Stimulated activated CD8-positive, alpha-beta memory T cell treated with anti-CD3 and anti-CD28 coated beads, Interleukin-7, amount 100 ng/mL, for 1 hour (primary cell): ENCODE measurements around the gene CEP128.

ENCODE experiments used
- DNase-seq, 2 donors: peaks; one replicate each; pipeline ENCODE4 v3.0.0-alpha.2; 2020; ENCODE audit warnings: low read depth in 2 of 2

Gene CEP128

DNA sequence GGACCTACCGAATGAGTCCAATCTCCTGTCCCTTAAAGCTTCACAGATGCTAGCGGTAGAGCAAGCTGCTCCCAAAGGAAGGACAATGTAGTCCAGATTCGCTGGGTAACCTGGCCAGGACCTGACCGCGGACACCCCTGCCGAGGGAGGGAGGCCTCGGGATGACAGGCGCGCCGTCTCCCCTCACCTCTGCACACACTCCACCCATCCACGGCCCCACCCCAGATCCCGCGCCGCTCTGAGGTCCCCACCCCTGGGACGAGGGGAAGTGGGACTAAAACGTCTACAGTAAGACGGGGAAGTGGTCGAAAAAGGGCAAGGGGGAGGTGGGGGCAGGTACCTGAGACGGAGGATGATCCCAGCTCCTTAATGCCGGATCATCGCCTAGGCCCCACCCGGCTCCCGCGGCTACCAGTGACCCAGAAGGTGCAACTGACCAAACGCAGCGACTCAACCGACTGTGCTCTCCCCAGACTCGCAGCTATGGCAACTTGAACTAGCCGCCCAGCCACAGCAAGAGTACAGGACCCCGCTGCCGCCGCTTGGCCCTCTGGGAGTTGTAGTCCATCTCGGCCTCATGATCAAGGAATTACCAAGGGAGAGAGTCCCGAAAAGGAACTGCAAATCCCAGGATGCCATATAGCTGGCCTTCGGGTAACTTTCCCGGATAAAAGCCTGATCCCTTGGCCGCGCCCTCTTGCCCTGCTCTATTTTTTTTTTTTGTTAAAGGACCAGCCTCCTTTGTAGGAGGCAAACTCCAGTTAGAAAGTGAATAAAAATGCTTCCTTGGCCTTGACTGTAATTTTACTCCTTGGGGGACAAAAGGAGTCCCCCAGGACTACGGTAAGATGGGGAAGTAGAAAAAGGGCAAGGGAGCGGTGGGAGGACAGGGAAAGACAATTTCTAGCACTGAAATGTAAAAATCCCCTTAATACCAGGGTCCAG lies at the start of gene CEP128:
Gene CEP128, minus strand, starts transcription at position 498 of the 945 bp plus-strand sequence.
- peak; percentile 59 to 66 for DNase-seq

DNA sequence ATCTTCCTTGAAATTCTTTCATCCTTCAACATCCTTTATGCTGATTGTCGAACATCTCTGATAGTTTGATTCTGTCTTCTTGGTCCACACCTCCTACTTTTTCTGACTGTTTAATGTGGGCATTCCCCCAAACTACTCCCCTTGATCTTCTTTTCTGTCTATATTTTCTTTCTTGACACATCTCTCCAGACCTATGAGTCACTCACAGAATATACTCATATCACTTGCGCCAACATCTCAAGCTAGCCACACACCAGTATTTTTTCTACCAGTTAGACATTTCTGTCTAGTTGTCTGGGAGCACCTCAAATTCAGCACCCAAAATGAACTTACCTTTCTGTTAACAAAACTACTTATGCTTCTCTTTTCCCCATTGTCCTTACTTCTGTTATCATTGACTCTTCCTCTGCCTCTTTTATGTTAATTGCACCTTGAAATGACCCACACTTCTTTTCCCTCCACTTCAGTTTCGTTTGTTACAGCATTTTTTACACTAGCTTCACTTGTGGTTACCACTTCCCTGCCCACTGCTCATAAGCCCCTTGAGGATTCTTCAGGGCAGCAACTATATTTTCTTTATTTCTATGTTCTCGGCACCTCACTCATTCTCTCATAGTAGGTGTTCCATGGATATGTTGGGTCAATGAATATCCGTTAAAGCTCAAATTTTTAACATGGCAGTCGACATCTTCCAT lies 47.3 kb upstream of the CEP128 start:
- no peak for DNase-seq

DNA sequence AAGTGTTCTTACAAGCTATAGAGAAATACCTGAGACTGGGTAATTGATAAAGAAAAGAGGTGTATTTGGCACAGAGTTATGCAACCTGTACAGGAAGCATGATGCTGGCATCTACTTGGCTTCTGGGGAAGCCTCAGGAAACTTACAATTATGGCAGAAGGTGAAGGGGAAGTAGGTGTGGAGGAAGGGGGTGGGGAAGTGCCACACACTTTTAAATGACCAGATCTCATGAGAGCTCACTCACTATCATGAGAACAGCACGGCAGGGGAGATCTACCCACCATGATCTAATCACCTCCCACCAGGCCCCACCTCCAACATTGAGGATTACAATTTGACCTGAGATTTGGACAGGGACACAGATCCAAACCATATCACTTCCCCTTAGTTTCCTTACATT lies 46.7 kb upstream of the CEP128 start:
- no peak for DNase-seq

DNA sequence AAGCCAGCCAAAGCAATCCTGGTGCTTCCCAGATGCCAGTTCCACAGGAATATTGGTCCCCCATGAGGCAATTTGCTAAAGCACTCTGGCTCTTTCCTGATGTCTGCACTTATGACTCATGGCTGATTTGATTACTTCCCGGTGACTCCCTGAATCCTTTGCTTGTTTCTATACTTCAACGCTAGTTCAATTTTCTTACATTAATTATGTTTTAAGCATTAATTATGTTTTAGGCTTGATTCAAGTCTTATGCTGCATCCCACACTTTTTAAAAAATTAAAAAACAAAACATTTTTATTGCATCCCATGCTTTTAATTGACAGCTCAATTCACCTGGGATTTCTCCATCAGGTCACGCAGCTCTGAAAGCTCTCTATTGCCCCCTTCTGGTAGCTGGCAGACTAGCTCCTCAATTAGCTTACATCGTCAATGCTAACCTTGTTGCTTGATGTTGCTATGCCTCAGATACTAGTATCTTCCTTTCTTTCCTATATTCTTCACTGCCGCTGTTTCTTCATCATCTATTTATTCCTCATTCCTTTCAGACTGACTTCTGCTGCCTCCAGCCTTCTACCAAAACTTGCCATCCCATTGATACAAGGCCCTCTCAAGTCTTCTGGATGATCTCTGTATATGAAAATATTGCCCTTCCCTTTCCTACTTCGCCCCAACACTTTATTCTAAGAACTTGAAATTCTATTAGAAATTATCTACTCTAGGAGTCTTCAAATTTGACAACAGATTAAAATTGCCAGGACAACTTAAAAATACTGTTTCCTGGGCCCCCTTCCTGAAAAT lies 45.9 kb upstream of the CEP128 start:
- peak; percentile 28 to 39 for DNase-seq

DNA sequence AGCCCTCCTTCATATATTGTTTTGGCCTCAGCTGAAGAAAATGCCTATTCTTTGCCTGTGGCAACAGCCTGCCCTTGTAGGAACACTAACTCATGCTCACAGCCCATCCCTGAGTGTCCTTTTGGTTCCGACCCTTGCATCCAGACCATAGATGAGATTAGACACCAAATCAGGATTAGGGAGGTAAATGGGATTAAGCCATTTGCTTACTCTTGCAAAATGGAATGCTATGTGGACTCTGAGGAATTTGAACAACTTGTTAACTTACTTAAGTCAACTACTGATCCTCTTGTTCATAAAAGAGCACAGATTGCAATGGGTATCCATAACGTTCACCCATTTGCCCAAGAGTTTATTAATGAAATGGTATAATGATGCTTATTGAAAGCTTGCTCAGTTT lies 41.2 kb upstream of the CEP128 start:
- DNase-seq = no peak

DNA sequence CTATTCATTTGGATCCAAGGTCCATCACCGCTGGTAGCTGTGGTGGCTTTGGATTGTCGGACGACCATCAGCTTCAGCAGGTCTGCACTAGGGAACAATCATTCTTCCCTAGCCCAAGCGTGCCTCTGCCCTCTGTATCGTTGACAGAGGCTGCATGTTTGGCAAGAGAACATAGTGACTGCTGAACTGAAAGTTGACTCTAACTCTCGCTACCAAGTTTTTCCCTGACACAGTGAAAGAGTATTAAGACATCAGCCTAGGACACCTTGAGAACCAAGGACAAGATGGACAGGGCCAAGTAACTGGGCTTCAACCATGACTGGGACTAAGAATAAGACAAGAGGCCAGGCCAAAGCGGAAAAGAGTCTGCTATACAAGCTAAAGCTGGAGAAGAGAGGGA lies 40.1 kb upstream of the CEP128 start:
- no peak for DNase-seq

DNA sequence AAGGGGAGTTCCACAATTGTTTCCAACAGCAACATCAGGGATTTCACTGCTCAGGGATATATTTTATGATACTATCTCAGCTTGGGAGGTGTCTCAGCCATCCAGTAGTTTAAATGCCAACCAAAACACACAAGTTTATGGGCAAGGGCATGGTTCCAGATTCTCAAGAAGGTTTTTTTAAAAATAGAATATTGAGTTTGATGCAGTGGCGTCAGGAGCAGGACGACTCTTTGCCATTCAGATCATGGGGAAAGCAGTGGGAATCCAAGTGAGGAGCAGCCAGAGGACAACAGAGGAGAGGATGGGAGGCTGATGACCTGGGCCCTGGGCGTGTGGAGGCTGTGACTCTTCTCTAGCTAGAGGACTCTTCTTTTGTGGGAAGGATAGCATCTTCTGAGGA lies 39.6 kb upstream of the CEP128 start:
- no peak for DNase-seq

DNA sequence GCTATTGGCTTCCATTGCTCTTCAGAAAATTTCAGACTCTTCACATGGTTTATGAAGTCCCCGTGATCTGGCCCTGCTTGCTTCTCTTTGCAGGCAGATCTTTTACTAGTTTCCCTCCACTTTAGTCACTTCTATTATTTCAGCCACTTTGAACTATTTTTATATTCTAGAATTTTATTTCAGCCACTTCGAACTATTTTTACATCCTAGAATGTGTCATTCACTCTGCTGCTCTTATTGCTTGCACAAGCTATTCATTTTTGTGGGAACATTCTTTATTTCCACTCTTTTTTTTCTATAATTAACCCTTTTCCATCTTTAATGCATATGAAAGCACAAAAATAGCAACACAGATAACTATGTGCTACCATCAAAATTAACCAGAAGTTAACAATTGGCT lies 38.4 kb upstream of the CEP128 start:
- no peak for DNase-seq

DNA sequence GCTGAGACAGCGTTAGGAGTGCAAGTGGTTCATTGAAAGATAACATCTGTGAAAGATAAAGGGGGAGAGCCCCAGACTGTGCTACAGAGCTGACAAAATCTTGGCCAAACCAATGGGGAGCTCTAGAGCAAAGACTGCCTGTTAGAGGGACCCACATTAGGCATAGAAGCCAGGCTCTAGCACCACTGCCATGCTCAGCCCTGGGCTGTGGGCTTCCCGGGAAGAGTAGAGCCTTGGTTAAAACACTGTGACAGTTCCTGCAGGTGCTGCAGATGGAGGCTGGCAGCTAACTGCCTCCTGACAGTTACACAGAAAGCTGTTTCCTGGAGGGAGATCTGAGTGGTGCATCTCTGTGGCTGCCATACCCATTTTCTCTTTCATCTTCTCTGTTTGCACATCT lies 36.9 kb upstream of the CEP128 start:
- DNase-seq = no peak

DNA sequence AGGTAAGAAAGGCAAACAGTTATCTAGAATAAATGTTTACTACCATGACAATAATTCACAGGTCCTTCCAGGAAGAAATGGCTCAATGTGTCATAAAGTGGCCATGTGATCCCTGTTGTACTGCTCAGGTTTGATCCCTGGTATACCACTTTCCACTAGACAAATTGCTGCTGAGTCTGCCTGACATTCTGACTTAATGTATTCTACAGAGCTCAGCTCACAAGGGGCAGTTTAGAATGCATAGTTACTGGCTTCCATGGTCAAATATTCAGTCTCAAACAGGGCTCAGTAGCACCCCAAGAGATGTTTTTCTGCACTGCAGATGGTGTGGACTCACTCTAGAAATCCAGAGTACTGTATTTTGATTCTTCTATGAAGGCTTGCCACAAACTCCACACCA lies 35.7 kb upstream of the CEP128 start:
- DNase-seq = no peak

DNA sequence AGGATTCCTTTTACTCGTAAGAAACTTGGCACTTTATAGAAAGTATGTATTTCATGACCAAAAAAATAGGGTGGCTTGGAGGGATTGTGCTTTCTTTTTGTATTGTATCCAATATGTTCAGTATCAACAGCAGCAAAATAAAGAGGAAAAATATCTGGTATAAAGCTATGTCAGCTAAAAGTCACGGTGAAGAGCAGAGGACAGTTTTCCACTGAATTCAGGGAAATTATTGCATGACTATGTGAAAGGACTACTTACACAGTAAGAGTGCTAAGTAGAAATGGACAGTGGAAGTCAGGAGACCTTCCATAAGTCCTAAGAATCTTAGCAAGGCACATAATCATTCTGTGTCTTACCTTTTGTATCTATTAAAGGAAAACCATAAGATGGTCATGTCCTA lies 33.1 kb upstream of the CEP128 start:
- no peak for DNase-seq

DNA sequence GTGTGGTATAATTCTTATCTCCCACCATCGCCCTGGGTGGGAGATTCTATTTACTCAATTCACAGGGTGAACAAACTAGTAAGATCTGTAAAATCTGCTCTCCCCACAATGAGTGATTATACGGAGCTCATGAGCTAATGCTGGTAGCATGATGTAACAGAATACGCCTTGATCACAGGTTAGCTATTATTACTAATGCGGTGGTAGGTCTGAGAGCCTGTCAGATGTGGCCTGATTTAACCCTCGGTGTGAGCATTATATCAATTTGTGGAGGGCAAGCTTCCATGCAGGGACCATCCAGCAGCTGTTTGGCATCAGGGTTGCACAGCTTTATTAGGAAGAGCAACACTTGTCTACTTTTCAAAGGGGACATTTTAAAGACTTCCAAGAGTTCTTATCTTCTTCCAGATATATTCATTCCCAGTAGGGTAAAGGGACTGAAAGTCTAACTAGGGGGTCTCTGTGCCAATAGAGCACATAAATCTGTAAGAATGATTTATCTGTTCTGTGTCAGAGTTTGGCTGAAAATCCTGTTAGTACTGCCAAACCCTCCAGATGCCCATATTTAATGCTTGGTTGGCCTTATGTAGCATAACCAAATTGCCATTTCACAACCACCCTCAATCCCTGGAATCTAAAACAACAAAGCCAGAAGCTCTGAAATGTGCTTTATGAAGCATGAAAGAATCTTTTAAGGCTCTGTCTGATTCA lies 32.5 kb upstream of the CEP128 start:
- no peak for DNase-seq

DNA sequence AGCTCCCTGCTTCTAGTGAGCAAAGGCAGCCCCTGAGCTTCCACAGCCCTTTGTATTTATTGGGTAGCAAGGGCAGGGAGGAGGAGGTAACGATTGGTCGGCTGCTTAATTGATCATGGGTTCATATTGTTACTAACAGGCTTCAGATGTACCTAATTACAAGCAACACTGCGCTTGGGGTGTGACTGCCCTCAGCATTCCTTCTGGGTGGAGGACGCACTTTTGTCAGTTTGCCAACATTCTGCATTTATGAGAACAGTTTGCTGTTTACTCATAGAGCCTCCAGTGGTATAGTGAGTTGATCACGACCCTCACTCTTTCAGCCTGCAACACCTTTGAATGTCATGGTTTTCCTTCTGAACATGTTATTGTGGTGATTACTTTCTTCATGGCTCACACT lies 23.5 kb upstream of the CEP128 start:
- DNase-seq = no peak

DNA sequence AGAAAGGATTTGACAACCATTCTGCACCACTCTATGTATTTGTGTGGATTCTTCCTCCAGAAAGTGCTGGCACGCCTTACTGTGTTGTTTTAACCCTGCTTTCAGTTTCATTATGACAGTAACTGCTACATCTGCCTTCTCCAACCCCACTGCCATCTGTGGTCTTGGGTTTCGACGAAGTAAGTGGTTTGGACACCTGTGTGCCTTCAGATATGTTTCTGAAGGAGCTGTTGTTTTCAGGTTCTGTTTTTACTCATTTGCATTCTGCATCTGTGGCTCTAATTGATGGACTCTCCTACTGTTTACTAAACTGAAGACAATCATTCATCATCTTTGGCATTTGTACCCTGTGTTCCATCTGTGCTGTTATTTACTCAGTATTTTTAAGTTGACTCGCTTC lies 18.0 kb upstream of the CEP128 start:
- DNase-seq = no peak

DNA sequence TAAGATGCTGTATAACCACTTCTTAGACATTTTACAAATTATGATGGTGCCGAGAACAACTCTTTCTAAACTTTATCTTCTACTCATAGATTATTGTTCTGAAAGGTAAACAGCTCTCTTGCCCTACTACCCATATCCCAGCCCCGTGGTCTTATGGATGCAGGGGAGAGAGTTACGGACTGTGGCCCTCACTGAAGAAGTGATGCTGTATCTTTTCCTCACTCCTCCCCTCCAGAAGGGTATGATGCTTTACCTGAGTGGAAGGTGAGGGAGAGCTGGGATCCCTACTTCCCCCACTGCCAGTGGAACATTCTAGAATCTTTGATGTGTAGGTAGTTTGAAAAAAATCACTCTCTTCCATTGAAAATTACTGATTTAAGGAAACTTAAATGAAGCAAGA lies 17.4 kb upstream of the CEP128 start:
- DNase-seq = no peak

DNA sequence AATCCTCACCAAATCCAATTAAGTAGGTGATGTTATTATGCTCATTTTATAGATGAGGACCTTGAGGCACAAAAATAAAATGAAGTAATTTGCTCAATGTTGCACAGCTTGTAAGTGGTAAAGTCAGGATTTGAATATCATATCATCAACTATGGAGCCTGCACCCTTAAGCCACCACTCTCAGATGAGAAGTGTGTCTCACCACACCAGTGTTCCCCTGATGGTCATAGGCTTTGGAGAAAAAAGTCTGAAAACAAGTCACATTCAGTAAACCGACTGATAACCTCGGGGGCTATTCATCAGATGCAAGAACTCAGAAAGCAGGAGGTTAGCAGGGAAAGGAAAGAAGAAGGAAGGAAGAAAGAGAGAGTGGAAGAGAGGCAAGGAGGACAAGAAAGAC lies 16.7 kb upstream of the CEP128 start:
- DNase-seq = no peak

DNA sequence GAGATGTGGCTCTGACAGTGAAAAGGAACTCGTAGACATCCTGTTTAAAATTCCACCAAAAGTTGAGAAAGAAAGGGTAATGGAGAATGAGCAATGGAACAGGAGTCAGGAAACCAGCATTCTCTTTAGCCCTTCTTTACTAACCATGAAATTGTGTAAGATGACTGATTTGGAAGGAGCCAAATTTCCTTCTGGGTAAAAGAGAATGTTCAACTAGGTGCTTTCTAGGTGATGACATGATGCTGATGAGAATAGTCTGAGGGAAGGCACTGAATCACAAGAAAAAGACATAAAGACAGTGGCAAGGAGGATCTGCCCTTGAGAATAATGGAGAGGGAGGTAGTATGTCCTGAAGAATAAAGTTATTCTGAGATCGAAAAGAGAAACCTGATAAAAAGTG lies 16.1 kb upstream of the CEP128 start:
- no peak for DNase-seq

DNA sequence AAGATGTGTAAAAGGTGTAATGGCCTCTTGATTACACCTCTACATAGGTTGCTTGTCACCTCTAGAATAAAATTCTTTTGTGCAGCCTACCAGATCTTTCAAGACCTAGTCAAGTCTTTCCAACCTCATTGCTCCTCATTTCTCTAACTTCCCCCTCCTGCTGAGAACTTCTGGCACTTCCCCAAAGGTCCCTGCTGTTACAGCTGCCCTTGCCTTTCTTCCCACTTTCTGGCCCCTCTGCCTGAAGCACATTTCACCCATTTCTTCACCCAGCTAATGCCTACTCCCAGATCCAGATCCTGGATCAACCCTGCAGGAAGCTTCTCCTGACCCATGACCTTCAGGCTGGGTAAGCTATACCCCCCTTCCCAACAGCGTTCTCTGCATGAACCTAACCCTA lies 15.4 kb upstream of the CEP128 start:
- DNase-seq = no peak

DNA sequence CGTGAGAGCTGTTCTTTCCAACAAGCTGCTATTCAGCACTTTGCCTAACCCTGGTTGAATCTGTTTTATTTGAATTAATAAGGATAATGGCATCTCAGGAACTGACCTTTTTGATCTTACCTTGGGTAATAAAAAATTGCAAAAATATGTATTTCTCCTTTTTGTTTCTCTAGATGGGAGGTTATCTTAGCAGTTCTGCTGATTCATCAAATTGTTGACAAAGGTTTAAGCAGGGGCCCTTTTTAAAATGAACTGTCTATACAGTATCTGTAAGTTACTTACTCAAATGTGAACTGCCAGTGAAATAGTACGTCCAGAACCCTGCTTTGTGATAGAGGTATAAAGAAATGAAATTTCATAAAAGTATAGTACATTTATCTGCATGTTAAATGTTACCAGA lies 14.6 kb upstream of the CEP128 start:
- DNase-seq = no peak

DNA sequence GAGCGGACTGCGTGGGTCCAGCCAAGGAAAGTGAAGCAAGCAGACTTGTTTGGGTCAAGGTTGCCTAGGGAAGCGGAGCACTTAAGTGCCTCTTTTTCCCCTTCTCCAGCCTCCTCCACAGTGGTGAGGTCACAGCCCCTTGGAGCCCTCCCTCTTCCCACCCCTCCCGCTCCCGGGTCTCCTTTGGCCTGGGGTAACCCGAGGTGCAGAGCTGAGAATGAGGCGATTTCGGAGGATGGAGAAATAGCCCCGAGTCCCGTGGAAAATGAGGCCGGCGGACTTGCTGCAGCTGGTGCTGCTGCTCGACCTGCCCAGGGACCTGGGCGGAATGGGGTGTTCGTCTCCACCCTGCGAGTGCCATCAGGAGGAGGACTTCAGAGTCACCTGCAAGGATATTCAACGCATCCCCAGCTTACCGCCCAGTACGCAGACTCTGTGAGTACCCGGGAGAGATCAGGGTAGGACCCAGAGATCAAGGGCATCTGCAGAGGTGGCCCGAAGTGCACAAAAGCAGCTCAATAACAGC lies 13.9 kb upstream of the CEP128 start, which contains the start of gene TSHR:
Gene TSHR, plus strand, starts transcription at position 206 of the 526 bp plus-strand sequence. Its CDS starts 60 bp downstream, at position 266.
- no peak for DNase-seq

DNA sequence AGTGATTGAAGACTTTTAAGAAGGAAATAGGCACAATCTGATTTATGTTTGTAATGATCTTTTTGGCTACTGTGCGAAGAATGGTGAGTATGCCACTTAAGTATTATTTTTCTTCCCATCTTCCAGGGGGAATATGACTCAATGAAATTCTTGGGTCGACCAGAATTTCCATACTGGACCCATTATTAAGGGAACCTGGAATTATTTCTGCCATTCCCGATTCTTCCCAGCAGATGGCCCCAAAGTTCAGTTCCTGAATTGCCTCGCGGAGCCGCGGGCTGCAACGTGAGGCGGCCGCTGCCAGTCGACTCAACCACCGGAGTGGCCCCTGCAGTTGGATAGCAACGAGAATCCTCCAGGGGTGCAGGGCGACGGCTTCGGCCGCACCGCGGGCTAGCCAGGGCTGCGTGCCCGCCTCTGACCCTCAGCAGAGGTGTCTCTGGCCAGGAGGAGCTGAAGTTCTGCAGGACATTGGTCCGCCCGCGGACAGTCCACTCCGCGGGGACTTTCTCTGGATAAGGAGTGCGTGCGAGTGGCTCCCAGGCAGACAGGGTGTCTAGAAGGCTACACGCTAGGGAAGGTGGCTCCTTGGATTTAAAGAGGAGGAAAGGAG lies 13.3 kb upstream of the CEP128 start:
- DNase-seq = peak in 1 of 2 donors; percentile 55
